H1 (cell line): ENCODE results near the gene GFI1B. TPM values are rescaled to one million over a fixed set of nuclear protein-coding genes. Genes with fewer than 3 reads are reported as not detected.

Experiments
- CTCF ChIA-PET: fragments of 300-600 bp; sonication (Branson Sonifier 250); formaldehyde crosslinking; loops from one replicate; lab custom pipeline; 2021; ENCODE audit not compliant: partially characterized antibody; lab: Charles Lee
- POLR2A ChIA-PET: fragments of 300-600 bp; sonication (Branson Sonifier 250); formaldehyde crosslinking; loops from one replicate; lab custom pipeline; 2021; ENCODE audit warnings: inconsistent platforms; ENCODE audit not compliant: partially characterized antibody; lab: Charles Lee
- DNase-seq, 2 experiments: peaks; one replicate each; pipeline versions ENCODE4 v3.0.0 to v3.0.0-alpha.2; 2010 to 2022; ENCODE audit warnings: low spot score in 2 of 2, low read depth in 1 of 2, mixed read lengths in 1 of 2
- FAIRE-seq: peaks from 2 replicates; lab custom pipeline; 2011; peaks lifted over from hg19 to GRCh38; lab: Jason Lieb, UNC
- H2AFZ ChIP-seq: 2 replicates; pipeline ENCODE4 v1.8.1; 2012; ENCODE audit warnings: low read length, inconsistent platforms
- H2AK5ac ChIP-seq: 2 replicates; pipeline ENCODE4 v1.6.1; 2013; ENCODE audit warnings: low read depth, low read length
- H2BK120ac ChIP-seq: replicated peaks from 2 replicates; pipeline ENCODE3; 2013; ENCODE audit warnings: low read depth, low read length, inconsistent platforms
- H2BK12ac ChIP-seq: 2 replicates; pipeline ENCODE4 v1.6.1; 2013; ENCODE audit warnings: low read depth, low read length
- H2BK15ac ChIP-seq: 2 replicates; pipeline ENCODE4 v1.6.1; 2013; ENCODE audit warnings: low read length
- H2BK20ac ChIP-seq: 2 replicates; pipeline ENCODE4 v1.6.1; 2013; ENCODE audit warnings: low read length
- H2BK5ac ChIP-seq: 2 replicates; pipeline ENCODE4 v1.6.1; 2013; ENCODE audit warnings: low read depth, low read length
- H3K14ac ChIP-seq: 2 replicates; pipeline ENCODE4 v1.6.1; 2013; ENCODE audit warnings: inconsistent platforms; ENCODE audit not compliant: insufficient read length
- H3K18ac ChIP-seq: 2 replicates; pipeline ENCODE4 v1.6.1; 2013; ENCODE audit warnings: low read length; ENCODE audit errors: extremely low read depth
- H3K23ac ChIP-seq: 2 replicates; pipeline ENCODE4 v1.6.1; 2013; ENCODE audit warnings: inconsistent platforms; ENCODE audit not compliant: insufficient read length
- H3K23me2 ChIP-seq: 2 replicates; pipeline ENCODE4 v1.6.1; 2013; ENCODE audit warnings: low read depth, low read length
- H3K27ac ChIP-seq: 2 replicates; pipeline ENCODE4 v1.6.1; 2011; ENCODE audit warnings: low read depth, low read length, inconsistent platforms
- H3K27me3 ChIP-seq, 4 experiments: replicated peaks in 1 of 4; 1 replicate in 1 of 4; 2 replicates in 3 of 4; pipeline versions ENCODE4 v1.6.1 to v1.8.1; 2011 to 2013; ENCODE audit warnings: low read length in 3 of 4, mild to moderate bottlenecking in 3 of 4, inconsistent platforms in 2 of 4, mixed read lengths in 2 of 4, moderate library complexity in 1 of 4; ENCODE audit not compliant: control insufficient read depth in 3 of 4, insufficient read depth in 3 of 4; ENCODE audit errors: extremely low read depth in 1 of 4
- H3K36me3 ChIP-seq, 4 experiments: 2 replicates each; pipeline versions ENCODE4 v1.6.1 to v1.8.1; 2011 to 2013; ENCODE audit warnings: mild to moderate bottlenecking in 4 of 4, low read length in 3 of 4, moderate library complexity in 2 of 4, control low read depth in 1 of 4, inconsistent platforms in 1 of 4; ENCODE audit not compliant: insufficient read depth in 4 of 4, control insufficient read depth in 2 of 4
- H3K4ac ChIP-seq: replicated peaks from 2 replicates; pipeline ENCODE3; 2013; ENCODE audit warnings: low read length, low read depth, mixed read lengths, inconsistent platforms; ENCODE audit not compliant: insufficient read length
- H3K4me1 ChIP-seq, 4 experiments: replicated peaks in 1 of 4; 1 replicate in 1 of 4; 2 replicates in 3 of 4; pipeline versions ENCODE4 v1.6.1 to v1.8.1; 2011 to 2013; ENCODE audit warnings: low read length in 3 of 4, inconsistent platforms in 2 of 4, mixed read lengths in 1 of 4; ENCODE audit not compliant: insufficient read depth in 4 of 4, control insufficient read depth in 3 of 4
- H3K4me2 ChIP-seq, 2 experiments: 2 replicates each; pipeline versions ENCODE4 v1.6.1 to v1.8.1; 2011 to 2013; ENCODE audit warnings: low read depth in 2 of 2, low read length in 2 of 2, control low read depth in 1 of 2, inconsistent platforms in 1 of 2, mild to moderate bottlenecking in 1 of 2; ENCODE audit not compliant: insufficient read depth in 1 of 2
- H3K4me3 ChIP-seq, 4 experiments: fragments of 200-600, 300-600 bp in 1 of 4; sonication (generic), shearing (Covaris generic), sonication (Bioruptor Twin) in 1 of 4; 2 replicates each; pipeline versions ENCODE4 v1.5.1 to v1.8.1; 2011 to 2016; ENCODE audit warnings: low read length in 4 of 4, low read depth in 3 of 4, control low read depth in 2 of 4, inconsistent platforms in 2 of 4, mild to moderate bottlenecking in 2 of 4, mixed read lengths in 1 of 4, moderate library complexity in 1 of 4; ENCODE audit not compliant: insufficient read depth in 2 of 4; ENCODE audit errors: extremely low read depth in 1 of 4
- H3K56ac ChIP-seq: replicated peaks from 2 replicates; pipeline ENCODE3; 2013; ENCODE audit warnings: low read depth, mild to moderate bottlenecking, mixed read lengths, low read length, inconsistent platforms; ENCODE audit not compliant: insufficient read length
- H3K79me1 ChIP-seq: 2 replicates; pipeline ENCODE4 v1.6.1; 2013; ENCODE audit warnings: low read depth, low read length, control low read depth
- H3K79me2 ChIP-seq, 2 experiments: 2 replicates each; pipeline versions ENCODE4 v1.6.1 to v1.8.1; 2012 to 2013; ENCODE audit warnings: low read length in 2 of 2, mild to moderate bottlenecking in 2 of 2, inconsistent platforms in 1 of 2; ENCODE audit not compliant: insufficient read depth in 2 of 2, control insufficient read depth in 1 of 2
- H3K9ac ChIP-seq, 4 experiments: replicated peaks in 1 of 4; 1 replicate in 1 of 4; 2 replicates in 3 of 4; pipeline versions ENCODE4 v1.6.1 to v1.8.1; 2011 to 2013; ENCODE audit warnings: low read depth in 3 of 4, low read length in 3 of 4, control low read depth in 2 of 4, mild to moderate bottlenecking in 2 of 4, moderate library complexity in 2 of 4, inconsistent platforms in 1 of 4; ENCODE audit errors: extremely low read depth in 1 of 4
- H3K9me3 ChIP-seq, 2 experiments: 2 replicates each; pipeline versions ENCODE4 v1.6.1 to v1.8.1; 2012 to 2013; ENCODE audit warnings: mild to moderate bottlenecking in 2 of 2, moderate library complexity in 2 of 2, control low read depth in 1 of 2, inconsistent platforms in 1 of 2, low read depth in 1 of 2, low read length in 1 of 2, mixed read lengths in 1 of 2; ENCODE audit not compliant: insufficient read depth in 2 of 2
- H4K20me1 ChIP-seq, 2 experiments: replicated peaks in 1 of 2; 2 replicates each; pipeline versions ENCODE3 to v1.8.1; 2011 to 2013; ENCODE audit warnings: inconsistent platforms in 2 of 2, low read length in 2 of 2, mild to moderate bottlenecking in 1 of 2; ENCODE audit not compliant: insufficient read depth in 2 of 2, control insufficient read depth in 1 of 2
- H4K5ac ChIP-seq: 2 replicates; pipeline ENCODE4 v1.6.1; 2013; ENCODE audit warnings: low read length, low read depth, mixed read lengths, inconsistent platforms; ENCODE audit not compliant: insufficient read length
- H4K8ac ChIP-seq: 2 replicates; pipeline ENCODE4 v1.8.0; 2013; ENCODE audit warnings: mild to moderate bottlenecking, moderate library complexity, low read length, inconsistent platforms; ENCODE audit not compliant: insufficient read depth; ENCODE audit errors: extremely low read depth
- H4K91ac ChIP-seq: replicated peaks from 2 replicates; pipeline ENCODE3; 2013; ENCODE audit warnings: low read length, mixed read lengths, inconsistent platforms; ENCODE audit not compliant: insufficient read length
- BCL11A ChIP-seq, 2 experiments: IDR thresholded peaks; one replicate each; pipeline ENCODE4 v1.6.1; 2011; ENCODE audit warnings: low read depth in 2 of 2, low read length in 2 of 2, mild to moderate bottlenecking in 2 of 2
- CHD1 ChIP-seq: IDR thresholded peaks from 2 replicates; pipeline ENCODE4 v1.6.1; 2012; ENCODE audit warnings: low read depth, low read length, improper control_type of control experiment
- HDAC2 ChIP-seq, 2 experiments: fragments of 300-600 bp in 1 of 2; sonication (generic) in 1 of 2; IDR thresholded peaks; 2 replicates each; pipeline ENCODE4 v1.6.1; 2011 to 2012; ENCODE audit warnings: low read depth in 2 of 2, low read length in 2 of 2, mild to moderate bottlenecking in 2 of 2, moderate library complexity in 2 of 2, borderline replicate concordance in 1 of 2, inconsistent platforms in 1 of 2
- KDM1A ChIP-seq: fragments of 200-600, 300-600 bp; sonication (generic); IDR thresholded peaks from 2 replicates; pipeline ENCODE4 v1.7.1; 2016; ENCODE audit warnings: mild to moderate bottlenecking, low read length, borderline replicate concordance
- NANOG ChIP-seq: IDR thresholded peaks from 2 replicates; pipeline ENCODE4 v1.6.1; 2011; ENCODE audit warnings: low read length, low read depth, mild to moderate bottlenecking, inconsistent platforms; ENCODE audit not compliant: insufficient read depth, poor library complexity, severe bottlenecking
- RAD21 ChIP-seq, 2 experiments: IDR thresholded peaks in 1 of 2; conservative IDR thresholded peaks in 1 of 2; 2 replicates each; pipeline ENCODE4 v1.6.1; 2011; ENCODE audit warnings: low read depth in 2 of 2, low read length in 2 of 2, improper control_type of control experiment in 1 of 2, inconsistent platforms in 1 of 2, mild to moderate bottlenecking in 1 of 2, moderate library complexity in 1 of 2
- TEAD4 ChIP-seq: IDR thresholded peaks from 2 replicates; pipeline ENCODE4 v1.6.1; 2012; ENCODE audit warnings: low read depth, low read length, inconsistent platforms, mixed read lengths
- WGBS, 2 experiments: shearing (Covaris generic) in 1 of 2; methylation state at CpG; one replicate each; pipeline versions ENCODE4 v1.1.6 to v1.1.7; 2013 to 2015; ENCODE audit warnings: low lambda C conversion rate in 2 of 2, mixed read lengths in 2 of 2, inconsistent platforms in 1 of 2, low coverage in 1 of 2, missing lambda C conversion rate in 1 of 2; ENCODE audit not compliant: insufficient replicate concordance in 2 of 2, insufficient coverage in 1 of 2, insufficient read length in 1 of 2; ENCODE audit errors: extremely low coverage in 1 of 2, missing lambda C conversion rate in 1 of 2; 5-methylcytosine and 5-hydroxymethylcytosine counted together
- polyA plus RNA-seq, 7 experiments: library from polyadenylated mRNA; depleted of rRNA in 3 of 7; stranded (reverse) in 5 of 7; unstranded in 2 of 7; fragments of >200 nt in 5 of 7; fragments of 200-250 nt in 2 of 7; gene quantifications; 1 replicate in 5 of 7; 2 replicates in 1 of 7; 4 replicates in 1 of 7; pipeline versions ENCODE4 v1.2.1 to v1.2.3, GENCODE V29; 2011 to 2013; ENCODE audit warnings: missing spikeins in 2 of 7, mixed read lengths in 2 of 7
- total RNA-seq: library from RNA; stranded (reverse); fragmentation: NEBNext Ultra II Directional; extraction: Animal tissue kit (Norgen Biotek cat#: 25700); gene quantifications from 2 replicates; pipeline ENCODE4 v1.2.1, GENCODE V29; 2021

GFI1B gene
- total and polyA plus RNA-seq, 2 of the 8 experiments (the other 6 are each of a cell fraction or from before 2014, with no cell fraction given) = 0.09 to 0.11 TPM

DNA sequence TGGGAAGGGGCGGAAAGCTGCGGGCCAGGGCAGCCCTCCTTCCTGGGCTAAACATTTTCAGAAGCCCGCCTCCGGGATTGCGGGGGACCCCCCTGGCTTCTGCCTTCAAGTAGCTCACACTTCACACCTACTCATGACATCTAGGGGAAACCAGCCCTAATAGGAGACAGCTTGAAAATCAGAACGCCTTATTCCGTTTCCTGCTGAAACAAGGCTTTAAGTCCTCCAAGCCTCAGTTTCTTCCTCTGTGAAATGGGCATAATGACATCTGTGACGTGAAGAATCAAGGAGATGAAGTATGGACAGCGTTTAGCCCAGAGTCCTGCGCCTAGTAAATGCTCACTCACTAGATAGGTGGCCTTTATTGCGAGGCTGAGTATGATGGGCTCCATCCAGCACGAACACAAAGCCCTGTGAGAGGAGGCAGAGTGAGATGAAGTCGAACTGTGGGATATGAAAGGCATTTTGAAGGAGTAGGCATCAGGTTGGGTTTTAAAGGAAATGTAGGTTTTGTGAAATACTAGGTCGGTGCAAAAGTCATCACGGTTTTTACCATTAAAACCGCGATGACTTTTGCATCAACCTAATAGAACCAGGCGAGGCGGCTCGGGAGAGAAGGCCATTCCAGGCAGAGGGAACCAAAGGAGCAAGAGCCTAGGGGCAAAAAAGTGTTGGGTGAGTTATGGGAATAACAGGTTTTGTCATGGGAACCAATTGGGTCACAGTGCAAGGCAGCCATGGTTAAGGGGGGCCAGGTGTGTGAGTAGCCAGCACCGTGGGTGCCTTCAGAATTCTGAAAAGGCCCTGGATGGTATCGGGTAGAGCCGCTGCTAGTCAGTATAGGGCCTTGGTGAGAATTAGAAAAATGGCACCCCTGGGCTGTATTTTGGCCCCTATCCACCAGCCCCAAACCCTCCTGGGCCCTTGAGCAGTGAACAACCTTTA is 33.0 kb upstream of the GFI1B start:
- H3K56ac ChIP-seq = peak overlapping the region; percentile 63
- H3K18ac ChIP-seq = peak overlapping the region; percentile 85; the same call in 1 of the 2 replicates
- H2AFZ ChIP-seq = no peak overlapping the region
- peak overlapping the region; percentile 66; the same call in 1 of the 2 replicates for H3K27ac ChIP-seq
- FAIRE-seq (no peak), DNase-seq (no peak)
- H3K4ac ChIP-seq = no peak overlapping the region
- peaks cover 7% of the 10 kb centered on the region; the same call in 1 of the 2 replicates for H3K23me2 ChIP-seq
- H4K91ac ChIP-seq = peak overlapping the region; percentile 61
- H3K23ac ChIP-seq = no peak overlapping the region
- peak overlapping the region; percentile 44 to 94 (median 76) for H3K4me3 ChIP-seq
- WGBS, 2 experiments = 71% methylated on average over 23 of the region's 23 CpGs; no CpG with 5 or more reads in 1 of the 2 experiments
- ChIA-PET POLR2A (interaction anchor here (1.2 to 2.2 kb wide), 3 partner anchors 11 to 66 kb away, joined by 4 to 12 read pairs (median 7); no protein-coding TSS in a partner anchor), CTCF (interaction anchor here (1.1 to 3.7 kb wide), 4 partner anchors 26 to 43 kb away, joined by 4 to 14 read pairs (median 4); partner anchors contain the start of gene GFI1B)
- peaks cover 0 to 2% of the 10 kb centered on the region in 2 experiments for H4K20me1 ChIP-seq
- peaks cover 5% of the 10 kb centered on the region for H3K79me1 ChIP-seq
- H3K36me3 ChIP-seq = no peaks in the 10 kb centered on the region
- H3K4me2 ChIP-seq = peak overlapping the region; percentile 88 to 92
- no peaks in the 10 kb centered on the region for H3K27me3 ChIP-seq
- peaks cover 12 to 36% of the 10 kb centered on the region in 2 experiments for H3K79me2 ChIP-seq
- peak overlapping the region; percentile 88; the same call in 1 of the 2 replicates for H2AK5ac ChIP-seq
- 0 out of 2 replicates have a peak overlapping the region, but pooled peaks have one; percentile 24 for H2BK15ac ChIP-seq
- H3K14ac ChIP-seq = no peak overlapping the region
- no peaks in the 10 kb centered on the region for H3K9me3 ChIP-seq
- H4K8ac ChIP-seq = peak overlapping the region; percentile 92; the same call in 1 of the 2 replicates
- no peak overlapping the region for H2BK20ac ChIP-seq
- H2BK120ac ChIP-seq = no peak overlapping the region
- no peak overlapping the region for H2BK5ac ChIP-seq
- H3K9ac ChIP-seq = peak overlapping the region in 3 of 4 experiments; percentile 61 to 69 (median 66); a peak in 5 of 7 replicates
- H4K5ac ChIP-seq = peak overlapping the region; percentile 89
- peak overlapping the region; percentile 45; the same call in 1 of the 2 replicates for H2BK12ac ChIP-seq
- H3K4me1 ChIP-seq = peaks cover 2 to 12% (median 9%) of the 10 kb centered on the region in 4 experiments
- TF ChIP-seq NANOG (no peak), TEAD4 (no peak), HDAC2 (IDR thresholded peaks at IDR 0.05; ENCODE audit: borderline replicate concordance in 1 of 2, low read depth in 2 of 2, low read length in 2 of 2) (peak; percentile 39 to 99; a peak in 1 of 4 replicates), CHD1 (no peak), KDM1A (peak; percentile 100), RAD21 (IDR thresholded peaks at IDR 0.05 in 1 of 2, conservative IDR thresholded peaks at IDR 0.05 in 1 of 2; ENCODE audit: low read depth in 2 of 2, low read length in 2 of 2) (no peak), BCL11A (IDR thresholded peaks at IDR 0.05; ENCODE audit: low read depth in 2 of 2, low read length in 2 of 2) (no peak)
